ENCODE data around the gene FAM124B.
A peak's percentile ranks its signal among the peaks of the same experiment; 100 is the strongest.

Gene FAM124B

GRCh38 chr2:224381521-224382279, 20.2 kb downstream of the FAM124B start:
- TF ChIP-seq POLR2A (IDR thresholded peaks at IDR 0.05; ENCODE audit: low read depth, low read length): no peak
- no peak for DNase-seq (ENCODE audit: insufficient read length, low spot score)
- FAIRE-seq: no peak

- FAIRE-seq (no peak), DNase-seq (ENCODE audit: insufficient read length, low spot score) (no peak)
- TF ChIP-seq POLR2A (IDR thresholded peaks at IDR 0.05; ENCODE audit: low read depth, low read length): no peak
Observed at GRCh38 chr2:224379986-224380385, 21.9 kb downstream of the FAM124B start.

- TF ChIP-seq POLR2A (IDR thresholded peaks at IDR 0.05; ENCODE audit: low read depth, low read length): no peak
- FAIRE-seq (no peak), DNase-seq (ENCODE audit: insufficient read length, low spot score) (no peak)
Observed at GRCh38 chr2:224379172-224379571, 22.7 kb downstream of the FAM124B start.

- no peak for FAIRE-seq
- TF ChIP-seq POLR2A (IDR thresholded peaks at IDR 0.05; ENCODE audit: low read depth, low read length): no peak
Observed at GRCh38 chr2:224378701-224379097, 23.2 kb downstream of the FAM124B start.

GRCh38 chr2:224377751-224378700, 23.9 kb downstream of the FAM124B start:
- TF ChIP-seq POLR2A (IDR thresholded peaks at IDR 0.05; ENCODE audit: low read depth, low read length): no peak
- DNase-seq (ENCODE audit: insufficient read length, low spot score): no peak
- peak; percentile 60 for FAIRE-seq

More at GRCh38 chr2:224378701-224379097, 23.2 kb downstream of the FAM124B start:
- DNase-seq (ENCODE audit: insufficient read length, low spot score): no peak

GRCh38 chr2:224372641-224373040, 29.3 kb downstream of the FAM124B start:
- no peak for DNase-seq (ENCODE audit: insufficient read length, low spot score)

GRCh38 chr2:224369028-224369632, 32.8 kb downstream of the FAM124B start:
- DNase-seq (ENCODE audit: insufficient read length, low spot score) (peak; percentile 25), FAIRE-seq (peak; percentile 55)
- TF ChIP-seq POLR2A (IDR thresholded peaks at IDR 0.05; ENCODE audit: low read depth, low read length): no peak

More at GRCh38 chr2:224372641-224373040, 29.3 kb downstream of the FAM124B start:
- TF ChIP-seq POLR2A (IDR thresholded peaks at IDR 0.05; ENCODE audit: low read depth, low read length): no peak
- no peak for FAIRE-seq

- DNase-seq (ENCODE audit: insufficient read length, low spot score): no peak
- no peak for TF ChIP-seq POLR2A (IDR thresholded peaks at IDR 0.05; ENCODE audit: low read depth, low read length)
- FAIRE-seq: no peak
Observed at GRCh38 chr2:224366267-224366844, 35.6 kb downstream of the FAM124B start.

GRCh38 chr2:224365331-224365730, 36.6 kb downstream of the FAM124B start:
- DNase-seq (ENCODE audit: insufficient read length, low spot score): no peak
- FAIRE-seq: no peak
- no peak for TF ChIP-seq POLR2A (IDR thresholded peaks at IDR 0.05; ENCODE audit: low read depth, low read length)

- FAIRE-seq (no peak), DNase-seq (ENCODE audit: insufficient read length, low spot score) (no peak)
- no peak for TF ChIP-seq POLR2A (IDR thresholded peaks at IDR 0.05; ENCODE audit: low read depth, low read length)
Observed at GRCh38 chr2:224363281-224363680, 38.6 kb downstream of the FAM124B start.

GRCh38 chr2:224362094-224362493, 39.8 kb downstream of the FAM124B start:
- TF ChIP-seq POLR2A (IDR thresholded peaks at IDR 0.05; ENCODE audit: low read depth, low read length): no peak
- FAIRE-seq (no peak), DNase-seq (ENCODE audit: insufficient read length, low spot score) (no peak)

GRCh38 chr2:224360801-224361251, 41.1 kb downstream of the FAM124B start:
- FAIRE-seq: no peak
- no peak for DNase-seq (ENCODE audit: insufficient read length, low spot score)
- no peak for TF ChIP-seq POLR2A (IDR thresholded peaks at IDR 0.05; ENCODE audit: low read depth, low read length)

GRCh38 chr2:224359569-224359968, 42.3 kb downstream of the FAM124B start:
- FAIRE-seq (no peak), DNase-seq (ENCODE audit: insufficient read length, low spot score) (no peak)
- TF ChIP-seq POLR2A (IDR thresholded peaks at IDR 0.05; ENCODE audit: low read depth, low read length): no peak
